Stimulated activated CD4-positive, alpha-beta T cell treated with anti-CD3 and anti-CD28 coated beads, Interleukin-1b, Interleukin-23, amount 100 ng/mL, for 1 hour (primary cell): ENCODE data around the gene CDC45.

Experiments
- DNase-seq, 2 donors: peaks; one replicate each; pipeline ENCODE4 v3.0.0-alpha.2; 2020; ENCODE audit warnings: low read depth in 2 of 2

Gene CDC45

GRCh38 chr22:19470010-19470409 is 9.7 kb upstream of the CDC45 start:
- DNase-seq: no peak

DNA sequence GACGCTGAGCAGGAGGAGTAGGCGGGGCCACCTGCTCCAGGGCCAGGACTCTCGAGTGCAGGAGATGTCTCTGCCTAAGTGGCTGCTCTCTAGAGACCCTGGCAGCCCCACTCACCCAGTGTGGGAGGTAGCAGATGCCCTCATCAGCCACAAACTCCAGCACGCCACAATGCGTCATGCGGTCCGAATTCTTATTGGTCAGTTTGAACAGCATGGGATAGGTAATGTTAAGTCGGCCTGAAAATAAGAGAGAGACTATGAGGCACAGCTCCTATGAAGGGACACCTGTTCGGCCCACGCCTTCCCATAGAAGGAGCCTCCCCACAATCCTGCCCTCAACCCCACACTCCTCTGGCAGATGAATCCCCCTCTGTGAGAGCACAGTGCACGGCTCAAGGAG is 8.1 kb upstream of the CDC45 start:
- DNase-seq: no peak

GRCh38 chr22:19472233-19472632 is 7.5 kb upstream of the CDC45 start:
- DNase-seq: no peak

GRCh38 chr22:19473578-19473977 is 6.1 kb upstream of the CDC45 start:
- DNase-seq: no peak

- DNase-seq: no peak
Measured at GRCh38 chr22:19476023-19476422, 3.7 kb upstream of the CDC45 start.

DNA sequence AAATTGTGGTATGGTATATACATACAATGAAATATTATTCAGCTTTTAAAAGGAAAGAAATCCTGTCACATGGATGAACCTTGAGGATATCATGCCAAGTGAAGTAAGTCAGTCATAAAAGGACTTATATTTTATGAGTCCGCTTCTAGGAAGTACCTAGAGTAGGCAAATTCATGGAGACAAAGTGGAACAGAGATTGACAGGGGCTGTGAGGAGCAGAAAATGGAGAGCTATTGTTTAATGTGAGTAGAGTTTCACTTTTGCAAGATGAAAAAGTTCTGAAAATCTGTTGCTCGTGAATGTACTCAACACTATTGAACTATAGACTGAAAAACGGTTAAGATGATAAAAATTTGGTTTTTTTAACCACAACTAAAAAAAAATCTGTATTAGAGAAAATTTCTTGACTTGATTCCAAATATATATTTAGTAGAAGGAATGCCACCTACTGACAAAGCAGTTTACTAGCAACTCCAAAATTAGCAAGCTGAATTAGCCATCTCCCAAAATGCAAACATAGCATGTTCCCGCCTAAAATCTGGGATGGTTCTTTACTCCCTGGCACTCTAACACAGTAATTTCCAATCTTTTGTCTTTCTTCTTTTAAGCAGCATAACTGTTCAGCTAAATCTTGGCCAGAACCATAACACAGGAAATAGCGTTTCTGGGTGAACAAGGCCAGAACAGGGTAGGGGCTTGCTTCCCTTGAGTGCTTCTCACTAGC is 2.2 kb upstream of the CDC45 start:
- DNase-seq: no peak

DNA sequence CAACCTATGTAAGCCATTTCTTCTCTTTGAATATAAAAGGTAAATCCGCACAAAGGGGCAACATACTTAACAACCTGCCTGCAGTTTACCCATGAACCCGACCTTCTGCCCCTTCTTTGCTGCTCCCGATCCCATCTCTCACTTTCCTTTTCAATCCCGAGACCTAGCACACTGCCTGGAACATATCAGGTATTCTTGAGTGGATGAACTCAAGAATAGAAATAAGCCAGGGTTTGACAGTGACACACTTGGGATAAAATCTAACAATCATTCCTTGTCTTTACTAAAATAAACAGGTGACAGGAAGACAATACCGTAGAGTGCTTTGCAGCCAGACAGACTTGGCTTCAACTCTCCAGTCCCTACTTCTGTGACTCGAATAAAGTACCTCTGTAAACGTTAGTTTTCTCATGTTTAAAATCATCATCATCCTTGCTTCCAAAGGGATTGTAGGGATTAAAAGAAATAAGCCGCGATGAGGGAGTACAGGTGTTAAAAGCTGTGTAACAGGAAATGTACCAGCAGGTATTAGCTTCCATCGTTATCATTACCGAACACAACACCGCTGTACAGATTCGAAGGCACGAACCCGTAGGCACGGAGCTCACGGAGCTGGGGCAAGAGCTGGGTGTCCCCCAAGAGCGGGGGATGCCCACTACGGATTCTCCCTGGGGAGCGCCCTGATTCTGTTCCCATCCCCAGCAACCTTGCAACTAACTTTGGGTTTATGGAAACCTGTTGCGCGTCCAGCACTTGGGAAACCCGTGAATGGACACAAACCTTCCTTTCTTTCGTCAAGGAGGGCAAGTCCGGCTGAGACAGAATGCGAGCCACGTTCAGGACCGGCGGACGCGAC is 1.4 kb upstream of the CDC45 start:
- DNase-seq: no peak

DNA sequence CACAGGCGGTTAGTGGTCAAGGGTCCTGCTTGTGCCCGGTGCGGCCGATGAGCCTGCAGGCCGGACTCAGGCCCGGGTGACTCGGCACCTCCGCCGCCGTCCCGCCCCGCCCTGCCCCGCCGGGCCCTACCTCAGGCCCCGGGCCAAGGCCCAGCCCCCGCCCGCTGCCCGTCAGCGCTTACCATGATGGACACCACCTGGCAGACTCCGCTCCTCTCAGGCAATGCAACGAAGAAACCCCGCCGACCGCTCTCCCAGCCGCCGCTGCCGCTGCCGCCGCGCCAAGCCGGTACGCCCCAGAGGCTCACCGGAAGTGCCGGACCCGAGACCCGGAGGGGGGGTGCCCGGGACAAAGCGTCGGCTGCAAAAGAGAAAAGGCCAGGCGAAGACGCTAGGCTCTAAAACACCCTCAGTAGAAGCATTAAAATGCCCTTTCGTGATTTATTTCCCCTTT is 792 bp upstream of the CDC45 start, which contains the start of gene UFD1:
Gene UFD1, minus strand, starts transcription at position 293 of the 454 bp plus-strand sequence. Its CDS starts 108 bp downstream, at position 185.
- DNase-seq: peak; percentile 34 to 61

- DNase-seq: no peak
Measured at GRCh38 chr22:19480173-19480568, 451 bp downstream of the CDC45 start.

- DNase-seq: no peak
Measured at GRCh38 chr22:19480789-19481188, 1.1 kb downstream of the CDC45 start.

GRCh38 chr22:19482297-19482696 is 2.6 kb downstream of the CDC45 start:
- DNase-seq: no peak

DNA sequence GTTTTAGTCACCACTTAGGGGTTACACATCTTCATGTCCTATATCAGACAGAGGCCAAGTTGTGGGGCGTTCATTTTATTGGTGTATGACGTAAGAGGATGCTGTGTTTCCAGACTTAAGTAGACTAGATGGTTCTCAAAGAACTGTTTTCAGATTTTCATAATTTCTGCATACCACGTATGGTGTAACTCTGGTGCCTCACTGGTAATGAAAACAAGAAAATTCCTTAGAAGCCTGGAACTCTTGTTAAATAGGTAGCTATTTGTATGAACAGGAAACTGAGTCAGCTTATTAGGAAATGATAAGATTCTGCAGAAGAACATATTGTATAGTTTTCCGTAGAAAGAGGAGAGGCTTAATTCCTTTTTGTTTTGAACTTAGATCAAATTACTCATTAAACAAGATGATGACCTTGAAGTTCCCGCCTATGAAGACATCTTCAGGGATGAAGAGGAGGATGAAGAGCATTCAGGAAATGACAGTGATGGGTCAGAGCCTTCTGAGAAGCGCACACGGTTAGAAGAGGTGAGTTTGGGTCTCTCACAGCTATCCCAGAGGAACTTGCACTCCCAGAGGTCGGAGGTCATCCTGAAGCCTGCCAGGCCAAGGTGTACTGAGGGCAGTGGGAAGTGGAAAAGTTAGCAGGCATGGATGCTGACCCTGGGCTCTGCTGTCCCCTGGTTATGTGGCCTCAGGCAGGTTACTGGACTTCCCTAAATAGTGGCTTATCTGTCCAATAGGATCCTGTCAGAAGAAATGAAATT is 3.9 kb downstream of the CDC45 start:
- no peak for DNase-seq

DNA sequence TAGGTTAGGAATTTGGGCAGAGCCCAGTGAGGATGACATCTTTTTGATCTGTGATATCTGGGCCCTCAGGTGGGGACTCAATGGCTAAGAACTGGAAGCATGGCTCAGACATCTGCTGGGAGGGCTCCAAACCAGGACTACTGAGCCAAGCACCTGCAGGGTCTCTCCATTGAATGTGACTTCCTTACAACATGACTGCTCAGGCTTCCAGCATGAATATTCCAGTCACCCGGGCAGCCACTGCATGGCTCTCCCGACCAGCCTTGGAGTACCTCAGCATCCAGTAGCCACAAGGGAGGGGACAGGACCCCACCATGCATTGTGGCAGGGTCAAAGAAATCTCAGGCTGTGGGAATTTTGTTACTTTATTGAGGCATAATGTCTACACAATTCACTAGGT is 8.6 kb downstream of the CDC45 start:
- DNase-seq: no peak

GRCh38 chr22:19488884-19489843 is 9.4 kb downstream of the CDC45 start:
- no peak for DNase-seq

DNA sequence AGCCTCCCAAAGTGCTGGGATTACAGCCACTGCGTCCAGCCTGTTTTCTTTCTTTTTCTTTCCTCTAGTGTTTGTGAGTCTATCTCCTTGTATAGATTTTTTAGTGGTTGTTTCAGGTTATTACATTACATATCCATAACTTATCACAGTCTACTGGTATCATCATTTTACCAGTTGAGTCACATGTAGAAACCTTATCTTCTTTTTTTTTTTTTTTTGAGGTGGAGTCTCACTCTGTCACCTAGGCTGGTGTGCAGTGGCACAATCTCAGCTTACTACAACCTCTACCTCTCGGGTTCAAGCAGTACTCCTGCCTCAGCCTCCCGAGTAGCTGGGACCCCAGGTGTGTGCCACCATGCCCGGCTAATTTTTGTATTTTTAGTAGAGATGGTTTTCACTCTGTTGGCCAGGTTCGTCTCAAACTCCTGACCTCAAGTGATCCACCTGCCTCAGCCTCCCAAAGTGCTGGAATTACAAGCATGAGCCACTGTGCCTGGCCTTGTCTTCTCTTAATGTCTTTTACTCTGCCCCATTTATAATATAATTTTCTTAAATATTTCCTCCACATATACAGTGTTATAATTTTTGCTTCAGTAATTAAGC is 11.0 kb downstream of the CDC45 start:
- no peak for DNase-seq

GRCh38 chr22:19492504-19493174 is 12.9 kb downstream of the CDC45 start:
- no peak for DNase-seq

- no peak for DNase-seq
Measured at GRCh38 chr22:19494001-19494560, 14.4 kb downstream of the CDC45 start.

DNA sequence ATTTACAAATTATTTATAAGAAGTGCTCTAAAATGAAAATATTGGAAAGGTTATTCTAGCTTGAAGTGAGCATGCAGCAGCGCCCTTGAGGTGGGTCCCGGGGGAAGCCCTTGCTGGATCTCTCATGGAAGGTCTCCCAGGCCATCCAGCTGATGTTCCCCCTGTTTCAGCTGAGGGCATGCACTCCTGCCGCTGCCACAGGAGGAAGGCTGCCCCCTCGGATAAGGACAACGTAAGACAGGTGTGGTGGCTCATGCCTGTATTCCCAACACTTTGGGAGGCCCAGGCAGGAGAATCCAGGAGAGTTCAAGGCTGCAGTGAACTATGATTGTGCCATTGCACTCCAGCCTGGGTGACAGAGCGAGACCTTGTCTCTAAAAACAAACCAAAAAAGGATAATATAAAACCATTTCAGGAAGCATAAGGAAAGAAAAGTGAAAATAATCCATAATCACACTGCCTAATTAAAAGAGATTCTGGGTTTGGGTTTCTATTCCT is 15.0 kb downstream of the CDC45 start:
- DNase-seq: no peak

DNA sequence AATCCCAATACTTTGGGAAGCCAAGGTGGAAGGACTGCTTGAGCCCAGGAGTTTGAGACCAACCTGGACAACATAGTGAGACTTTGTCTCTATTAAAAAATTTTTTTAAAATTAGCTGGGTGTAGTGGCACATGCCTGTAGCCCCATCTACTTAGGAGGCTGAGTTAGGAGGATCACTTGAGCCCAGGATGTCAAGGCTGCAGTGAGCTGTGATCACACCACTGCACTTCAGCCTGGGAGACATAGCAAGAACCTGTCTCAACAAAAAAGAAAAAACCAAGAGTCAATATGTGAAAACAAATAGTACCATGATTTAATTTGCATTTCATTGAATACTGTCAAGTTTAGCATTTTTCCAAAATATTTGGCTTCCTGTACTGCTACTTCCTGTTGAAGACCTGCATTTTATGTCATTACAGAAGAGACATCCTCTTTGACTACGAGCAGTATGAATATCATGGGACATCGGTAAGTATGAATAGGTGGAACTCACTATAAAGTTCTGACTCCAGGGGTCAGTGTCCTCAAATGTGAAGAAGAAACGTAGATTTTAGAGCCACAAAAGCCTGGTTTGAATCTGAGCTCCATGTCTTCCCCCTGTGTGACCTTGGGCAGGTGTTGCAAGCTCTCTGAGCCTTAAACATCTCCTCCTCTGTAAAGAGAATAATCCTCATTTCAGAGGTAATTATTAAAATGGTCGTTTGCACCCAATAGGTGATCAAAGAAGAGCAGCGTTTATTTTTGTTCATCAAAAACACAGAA is 16.0 kb downstream of the CDC45 start:
- no peak for DNase-seq
